Activated naive CD8-positive, alpha-beta T cell treated with anti-CD3 and anti-CD28 coated beads, Interleukin-2, amount 10 ng/mL, durations not matched to agents 7 days and 5 days (primary cell): ENCODE results near the gene MIER3. TPM values are rescaled to one million over a fixed set of nuclear protein-coding genes. Genes with fewer than 3 reads are reported as not detected.

Experiments
- ATAC-seq: fragments of 150-1000 bp; cut with Tn5 transposase; one replicate; pipeline ENCODE4 v1.10.0; 2021; ENCODE audit warnings: low read depth, moderate library complexity
- POLR2A ChIA-PET: fragments of 350-600 bp; sonication (Branson Sonifier 250); formaldehyde crosslinking; loops from one replicate; lab custom pipeline; 2021; ENCODE audit warnings: antibody characterized with exemption; lab: Charles Lee
- DNase-seq: peaks from one replicate; pipeline ENCODE4 v3.0.0; 2021
- H3K27ac Mint-ChIP-seq: one replicate; pipeline ENCODE4 v1.8.0; 2022; ENCODE audit warnings: mild to moderate bottlenecking, mixed read lengths
- H3K27me3 Mint-ChIP-seq: one replicate; pipeline ENCODE4 v1.8.0; 2022; ENCODE audit warnings: mild to moderate bottlenecking, moderate library complexity, mixed read lengths
- H3K36me3 Mint-ChIP-seq: one replicate; pipeline ENCODE4 v1.8.0; 2021; ENCODE audit warnings: mild to moderate bottlenecking, mixed read lengths
- H3K4me1 Mint-ChIP-seq: one replicate; pipeline ENCODE4 v1.8.0; 2021; ENCODE audit warnings: mixed read lengths
- H3K4me3 Mint-ChIP-seq: one replicate; pipeline ENCODE4 v1.8.0; 2022; ENCODE audit warnings: mild to moderate bottlenecking, moderate library complexity, mixed read lengths
- H3K9me3 Mint-ChIP-seq: one replicate; pipeline ENCODE4 v1.8.0; 2021; ENCODE audit warnings: mixed read lengths
- total RNA-seq, 2 experiments: library from RNA; stranded (reverse); gene quantifications; one replicate each; pipeline ENCODE4 v1.2.3, GENCODE V29; 2021

Gene MIER3
- total RNA-seq, 2 experiments from 2014 or later, result 25.6 to 25.8 TPM

DNA sequence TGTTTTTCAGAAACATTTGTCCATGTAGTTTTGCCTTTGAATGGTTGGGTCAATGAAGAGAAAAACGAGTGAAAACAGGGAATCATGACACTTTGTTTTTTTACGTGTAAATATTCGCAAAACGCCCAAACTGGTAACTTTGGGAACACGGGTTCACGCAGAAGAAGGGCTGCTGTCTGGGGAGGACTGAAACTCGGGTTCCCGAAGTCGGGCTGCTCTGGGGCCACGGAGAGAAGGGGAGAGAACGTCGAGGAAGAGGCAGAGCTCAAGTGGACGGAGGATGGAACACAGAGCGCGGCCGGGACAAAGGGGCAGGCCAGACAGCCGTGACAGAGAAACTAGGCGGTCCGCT lies 43.0 kb downstream of the MIER3 start:
- H3K36me3 Mint-ChIP-seq, result peaks cover 6% of the 10 kb centered on the region
- peak overlapping the region; percentile 88 for H3K27ac Mint-ChIP-seq
- peaks cover 18% of the 10 kb centered on the region for H3K4me1 Mint-ChIP-seq
- H3K27me3 Mint-ChIP-seq, result peaks cover 13% of the 10 kb centered on the region
- DNase-seq, result no peak
- H3K9me3 Mint-ChIP-seq, result no peaks in the 10 kb centered on the region
- H3K4me3 Mint-ChIP-seq, result peak overlapping the region; percentile 96
- POLR2A ChIA-PET, result interaction anchor here (0.6 to 2.9 kb wide), 2 partner anchors 214 to 264 kb away, joined by 4 to 15 read pairs; partner anchors contain the start of gene GPBP1
- peak; percentile 15 for ATAC-seq

- DNase-seq (no peak), ATAC-seq (peak; percentile 42)
- H3K27ac Mint-ChIP-seq, result no peak overlapping the region
- peaks cover 8% of the 10 kb centered on the region for H3K36me3 Mint-ChIP-seq
- H3K9me3 Mint-ChIP-seq, result no peaks in the 10 kb centered on the region
- no peaks in the 10 kb centered on the region for H3K4me1 Mint-ChIP-seq
- POLR2A ChIA-PET, result no interaction called here
- H3K27me3 Mint-ChIP-seq, result peaks cover 8% of the 10 kb centered on the region
- no peak overlapping the region for H3K4me3 Mint-ChIP-seq
Observed at GRCh38 chr5:56900858-56901578, 50.9 kb downstream of the MIER3 start.

- H3K27me3 Mint-ChIP-seq, result peaks cover 8% of the 10 kb centered on the region
- H3K36me3 Mint-ChIP-seq, result peaks cover 10% of the 10 kb centered on the region
- H3K4me3 Mint-ChIP-seq, result no peak overlapping the region
- H3K27ac Mint-ChIP-seq, result no peak overlapping the region
- POLR2A ChIA-PET, result no interaction called here
- H3K9me3 Mint-ChIP-seq, result no peaks in the 10 kb centered on the region
- no peaks in the 10 kb centered on the region for H3K4me1 Mint-ChIP-seq
- no peak for ATAC-seq
- no peak for DNase-seq
Observed at GRCh38 chr5:56900395-56900794, 51.5 kb downstream of the MIER3 start.

DNA sequence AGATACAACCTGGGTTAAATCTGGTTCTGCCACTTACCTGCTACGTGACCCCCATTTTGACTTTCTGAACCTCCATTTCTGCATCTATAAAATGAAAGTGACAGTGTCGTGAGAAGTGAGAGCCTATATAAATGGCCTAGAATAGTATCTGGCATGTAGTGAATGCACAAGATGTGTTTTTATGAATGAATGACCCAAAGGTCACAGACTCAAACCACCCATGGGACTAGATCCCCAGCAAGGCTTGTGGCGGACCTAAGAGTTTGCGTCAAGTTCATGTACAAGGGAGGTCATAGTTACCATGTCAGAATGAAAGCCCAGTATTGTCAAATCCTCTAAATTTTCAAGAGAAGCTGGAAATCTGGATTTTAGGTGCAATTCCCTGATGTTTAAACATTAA lies 53.7 kb downstream of the MIER3 start:
- H3K4me1 Mint-ChIP-seq, result peaks cover 3% of the 10 kb centered on the region
- no peak overlapping the region for H3K4me3 Mint-ChIP-seq
- peaks cover 23% of the 10 kb centered on the region for H3K36me3 Mint-ChIP-seq
- H3K9me3 Mint-ChIP-seq, result no peaks in the 10 kb centered on the region
- DNase-seq (no peak), ATAC-seq (no peak)
- POLR2A ChIA-PET, result no interaction called here
- H3K27me3 Mint-ChIP-seq, result no peaks in the 10 kb centered on the region
- H3K27ac Mint-ChIP-seq, result no peak overlapping the region

GRCh38 chr5:56896763-56897162 lies 55.2 kb downstream of the MIER3 start:
- peaks cover 5% of the 10 kb centered on the region for H3K4me1 Mint-ChIP-seq
- ATAC-seq (no peak), DNase-seq (no peak)
- H3K9me3 Mint-ChIP-seq, result no peaks in the 10 kb centered on the region
- POLR2A ChIA-PET, result no interaction called here
- no peaks in the 10 kb centered on the region for H3K27me3 Mint-ChIP-seq
- H3K36me3 Mint-ChIP-seq, result peaks cover 32% of the 10 kb centered on the region
- H3K27ac Mint-ChIP-seq, result no peak overlapping the region
- H3K4me3 Mint-ChIP-seq, result no peak overlapping the region

DNA sequence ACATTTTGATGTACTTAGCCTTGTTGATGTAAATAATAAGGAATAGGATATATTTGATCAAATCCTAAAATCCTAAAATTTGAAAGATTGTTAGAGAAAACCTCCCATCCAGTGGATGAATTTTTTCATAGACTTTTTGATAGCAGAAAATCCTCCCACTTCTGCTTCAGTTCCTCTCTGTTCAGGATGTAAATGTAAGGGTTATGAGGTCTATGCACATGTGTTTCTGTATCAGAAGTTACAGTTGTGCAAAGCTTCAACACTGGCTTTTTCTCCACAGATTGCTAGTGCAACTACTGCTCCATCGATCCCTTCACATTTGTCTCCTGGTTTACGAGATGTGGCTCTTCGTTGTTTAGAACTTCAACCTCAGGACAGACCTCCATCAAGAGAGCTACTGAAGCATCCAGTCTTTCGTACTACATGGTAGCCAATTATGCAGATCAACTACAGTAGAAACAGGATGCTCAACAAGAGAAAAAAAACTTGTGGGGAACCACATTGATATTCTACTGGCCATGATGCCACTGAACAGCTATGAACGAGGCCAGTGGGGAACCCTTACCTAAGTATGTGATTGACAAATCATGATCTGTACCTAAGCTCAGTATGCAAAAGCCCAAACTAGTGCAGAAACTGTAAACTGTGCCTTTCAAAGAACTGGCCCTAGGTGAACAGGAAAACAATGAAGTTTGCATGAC lies 58.5 kb downstream of the MIER3 start:
- POLR2A ChIA-PET, result no interaction called here
- ATAC-seq (peak; percentile 61), DNase-seq (no peak)
- Mint-ChIP-seq H3K27ac (peak overlapping the region; percentile 4), H3K4me1 (peaks cover 5% of the 10 kb centered on the region), H3K4me3 (no peak overlapping the region), H3K36me3 (peaks cover 59% of the 10 kb centered on the region), H3K27me3 (no peaks in the 10 kb centered on the region), H3K9me3 (no peaks in the 10 kb centered on the region)

- no peak for DNase-seq
- peaks cover 49% of the 10 kb centered on the region for H3K36me3 Mint-ChIP-seq
- H3K4me1 Mint-ChIP-seq, result peaks cover 3% of the 10 kb centered on the region
- H3K27me3 Mint-ChIP-seq, result no peaks in the 10 kb centered on the region
- no peak overlapping the region for H3K27ac Mint-ChIP-seq
- POLR2A ChIA-PET, result no interaction called here
- no peaks in the 10 kb centered on the region for H3K9me3 Mint-ChIP-seq
- no peak for ATAC-seq
- no peak overlapping the region for H3K4me3 Mint-ChIP-seq
Observed at GRCh38 chr5:56881571-56881970, 70.4 kb downstream of the MIER3 start.

DNA sequence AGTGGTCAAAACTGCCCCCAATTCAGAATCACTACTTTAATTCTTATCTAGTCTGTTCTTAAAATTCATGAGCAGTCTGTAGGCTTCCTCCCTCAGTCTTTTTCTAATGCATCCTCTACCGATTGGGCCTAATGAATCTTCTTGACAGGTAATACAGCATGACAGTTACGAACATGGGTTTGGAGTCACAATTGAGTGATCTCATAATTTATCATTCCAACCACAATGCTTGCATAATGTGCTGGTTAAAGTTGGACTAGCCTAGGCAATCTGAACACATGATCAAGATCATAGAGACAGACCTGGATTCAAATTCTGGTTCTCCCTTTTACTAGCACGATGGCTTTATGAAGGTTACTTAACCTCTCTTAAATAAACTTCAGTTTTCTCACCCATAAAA lies 75.6 kb downstream of the MIER3 start:
- Mint-ChIP-seq H3K27ac (no peak overlapping the region), H3K36me3 (peaks cover 42% of the 10 kb centered on the region)

GRCh38 chr5:56873056-56873455 lies 78.9 kb downstream of the MIER3 start:
- DNase-seq (no peak), ATAC-seq (no peak)
- POLR2A ChIA-PET, result interaction anchor here (0.6 kb wide), 1 partner anchor 718 kb away, joined by 3 read pairs; no protein-coding TSS in a partner anchor
- H3K4me1 Mint-ChIP-seq, result no peaks in the 10 kb centered on the region
- H3K9me3 Mint-ChIP-seq, result no peaks in the 10 kb centered on the region
- no peak overlapping the region for H3K27ac Mint-ChIP-seq
- H3K36me3 Mint-ChIP-seq, result peaks cover 35% of the 10 kb centered on the region
- no peak overlapping the region for H3K4me3 Mint-ChIP-seq
- H3K27me3 Mint-ChIP-seq, result no peaks in the 10 kb centered on the region

More for the DNA sequence above, 75.6 kb downstream of the MIER3 start:
- DNase-seq, result no peak
- Mint-ChIP-seq H3K9me3 (no peaks in the 10 kb centered on the region), H3K27me3 (no peaks in the 10 kb centered on the region), H3K4me3 (no peak overlapping the region), H3K4me1 (no peaks in the 10 kb centered on the region)
- POLR2A ChIA-PET, result no interaction called here
- no peak for ATAC-seq

GRCh38 chr5:56871777-56872176 lies 80.1 kb downstream of the MIER3 start:
- DNase-seq (no peak), ATAC-seq (no peak)
- Mint-ChIP-seq H3K27me3 (no peaks in the 10 kb centered on the region), H3K4me3 (no peak overlapping the region), H3K4me1 (no peaks in the 10 kb centered on the region), H3K27ac (no peak overlapping the region), H3K36me3 (peaks cover 33% of the 10 kb centered on the region), H3K9me3 (no peaks in the 10 kb centered on the region)
- POLR2A ChIA-PET, result no interaction called here

Other genes starting within 250 kb of the MIER3 start
- gene MAP3K1, start 136.6 kb downstream of the MIER3 start, total RNA-seq, result 10 to 100 TPM; 33.4 to 35.9 TPM
- 1 to 10 TPM; 7.0 to 8.9 TPM for gene SETD9, start 42.5 kb downstream of the MIER3 start, total RNA-seq
- 100 to 1,000 TPM; 107 to 112 TPM for gene GPBP1, start 221.9 kb upstream of the MIER3 start, total RNA-seq